HEK293T (cell line): ENCODE measurements around the gene PPP2R5C.

Experiments used
- BHLHE40 ChIP-seq: fragments of 450-650 bp; IDR thresholded peaks from 2 replicates; pipeline ENCODE4 v1.6.1; 2016; ENCODE audit warnings: mild to moderate bottlenecking, moderate library complexity, borderline replicate concordance
- FOXM1 ChIP-seq: fragments of 450-650 bp; IDR thresholded peaks from 2 replicates; pipeline ENCODE4 v1.6.1; 2017; ENCODE audit warnings: mild to moderate bottlenecking, borderline replicate concordance
- SP1 ChIP-seq: fragments of 450-650 bp; IDR thresholded peaks from 2 replicates; pipeline ENCODE4 v1.6.1; 2017

DNA sequence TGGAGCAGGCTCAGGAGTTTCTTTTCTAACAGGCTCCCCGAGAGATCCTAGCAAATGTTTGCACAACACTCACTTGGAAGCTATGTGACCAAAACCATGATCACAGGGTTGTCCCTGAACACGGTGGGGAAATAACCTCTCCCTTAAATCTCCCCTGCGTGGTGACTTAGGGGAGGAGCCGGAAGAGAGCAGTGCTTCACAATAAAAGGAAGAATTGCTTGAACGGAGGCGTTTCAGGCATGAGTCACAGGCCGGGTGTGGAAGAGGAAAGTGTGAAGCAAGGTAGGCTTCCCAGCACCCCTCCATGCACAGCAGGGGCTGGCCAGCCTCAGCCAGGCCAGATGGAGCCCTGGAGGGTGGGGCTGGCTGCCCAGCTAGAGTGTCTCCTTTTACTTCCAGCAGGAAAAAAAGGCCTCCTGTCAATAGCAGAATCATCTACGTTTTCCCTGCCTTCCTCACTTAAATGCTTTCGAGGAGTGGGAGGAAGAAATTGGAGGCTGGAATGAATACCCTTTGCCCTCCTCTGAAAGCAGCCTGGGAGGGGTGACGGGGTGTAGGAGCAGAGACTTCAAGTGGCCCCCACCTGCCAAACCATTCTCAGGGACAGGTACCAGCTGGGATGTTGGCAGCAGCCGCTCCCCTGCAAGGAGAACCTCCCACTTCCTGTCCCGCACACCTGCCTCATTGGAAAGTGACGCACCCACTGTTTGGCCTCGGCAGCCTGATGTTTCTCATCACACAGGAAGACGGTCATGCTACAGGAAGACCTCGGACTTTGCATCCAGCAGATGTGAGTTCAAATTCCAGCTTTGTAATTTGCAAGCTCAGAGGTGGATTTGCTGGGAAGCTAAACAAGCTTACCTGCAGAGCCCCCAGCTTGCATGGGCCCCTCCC, 30.1 kb upstream of the PPP2R5C start:
- no peak for TF ChIP-seq BHLHE40
- no peak for TF ChIP-seq FOXM1
- TF ChIP-seq SP1 = no peak
